ENCODE measurements around the gene ARID1B.
A peak's percentile ranks its signal among the peaks of the same experiment; 100 is the strongest.

Gene ARID1B

DNA sequence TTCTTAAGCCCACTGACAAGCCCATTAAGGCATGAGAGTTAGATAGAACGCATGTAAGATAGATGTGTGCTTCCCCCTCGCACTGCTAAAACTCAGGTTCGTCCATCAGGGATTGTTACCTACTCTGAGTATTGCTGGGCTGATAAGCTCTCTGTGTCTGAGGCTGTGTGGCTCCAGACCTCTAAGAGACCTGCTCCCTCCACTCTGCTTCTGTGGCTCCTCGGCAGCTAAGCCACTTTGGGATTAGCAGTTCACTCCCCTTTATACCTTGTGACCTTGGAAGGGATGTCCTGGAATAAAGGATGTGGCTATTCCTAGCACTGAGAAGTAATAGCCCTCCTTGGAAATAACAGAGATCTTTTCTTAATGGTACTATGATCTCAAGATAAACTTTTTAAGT lies 381.3 kb downstream of the ARID1B start (continued):
- no peak for TF ChIP-seq ZNF571 (tag by site-specific recombination; IDR thresholded peaks at IDR 0.05)
- TF ChIP-seq ZNF670 (tag by site-specific recombination; IDR thresholded peaks at IDR 0.05; ENCODE audit: low read depth), result no peak
- no peak for TF ChIP-seq KLF9 (tag by site-specific recombination; IDR thresholded peaks at IDR 0.05; ENCODE audit: low read depth)

DNA sequence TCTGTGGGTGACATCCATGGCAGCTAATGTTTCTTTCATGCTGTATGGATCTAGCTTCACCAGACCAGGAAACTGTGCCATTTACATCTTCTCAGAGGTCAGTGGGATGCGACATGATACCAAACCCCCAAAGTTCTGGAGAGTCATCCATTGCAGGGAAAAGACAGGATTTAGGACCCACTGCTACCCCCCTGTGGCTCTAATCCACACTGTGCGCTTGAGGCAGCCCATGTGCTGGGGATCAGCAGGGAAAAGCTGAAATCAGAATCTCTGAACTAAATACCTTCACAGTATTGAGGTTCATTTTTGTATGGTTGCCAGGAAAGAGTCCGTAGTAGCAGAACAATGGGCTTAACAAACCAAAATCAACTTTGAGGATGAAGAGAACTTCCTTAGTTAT lies 381.7 kb downstream of the ARID1B start:
- no peaks in the 10 kb centered on the region for H3K4me1 ChIP-seq (ENCODE audit: control insufficient read depth, insufficient read depth, low read length)
- no peaks in the 10 kb centered on the region for H3K9me3 ChIP-seq (ENCODE audit: control insufficient read depth, insufficient read depth, low read depth, low read length)
- POLR2A ChIA-PET, result no interaction called here
- no peak overlapping the region for H3K27ac ChIP-seq (ENCODE audit: extremely low read depth, low read depth, low read length)
- peaks cover 0 to 12% of the 10 kb centered on the region in 2 experiments; a peak in 1 of 3 replicates for H3K36me3 ChIP-seq (ENCODE audit: control insufficient read depth in 2 of 2, insufficient read depth in 1 of 2, low read length in 2 of 2)
- H3K4me3 ChIP-seq (ENCODE audit: low read depth, low read length), result no peak overlapping the region
- no peak for TF ChIP-seq ZBTB1 (tag by site-specific recombination; IDR thresholded peaks at IDR 0.05)
- 0 out of 2 replicates have a peak, but pooled peaks have one; percentile 8 for TF ChIP-seq ZNF654 (tag by site-specific recombination; IDR thresholded peaks at IDR 0.05; ENCODE audit: low read depth)
- CTCF ChIA-PET, result interaction anchor here (0.7 to 2.4 kb wide), 9 partner anchors 13 to 358 kb away, joined by 3 to 8 read pairs (median 3); no protein-coding TSS in a partner anchor

DNA sequence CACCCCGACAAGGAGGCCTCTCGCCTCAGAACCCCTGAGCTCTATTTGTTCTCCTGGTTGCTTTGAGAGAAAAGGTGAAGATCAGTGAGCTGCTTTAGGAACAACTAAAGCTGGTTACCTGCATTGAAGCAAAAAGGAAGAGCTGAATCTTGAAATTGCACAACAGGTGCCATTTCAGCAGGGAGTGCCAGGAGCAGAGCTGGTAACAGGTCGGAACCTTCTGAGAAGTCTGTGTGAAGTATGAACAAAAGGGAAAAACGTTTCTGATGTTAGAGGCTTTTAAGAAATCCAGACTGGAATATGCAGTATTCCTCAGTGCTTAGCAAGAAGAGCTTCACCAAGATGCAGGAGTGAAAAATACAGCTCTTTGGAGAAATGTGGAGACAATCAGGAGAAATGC lies 382.2 kb downstream of the ARID1B start:
- ChIA-PET POLR2A (no interaction called here), CTCF (interaction anchor here (0.7 to 2.4 kb wide), 10 partner anchors 9 to 358 kb away, joined by 3 to 8 read pairs (median 3); no protein-coding TSS in a partner anchor)
- H3K36me3 ChIP-seq (ENCODE audit: control insufficient read depth in 2 of 2, insufficient read depth in 1 of 2, low read length in 2 of 2), result peaks cover 0 to 10% of the 10 kb centered on the region in 2 experiments; a peak in 1 of 3 replicates
- no peak for TF ChIP-seq SP7 (tag by site-specific recombination; IDR thresholded peaks at IDR 0.05)
- peak; percentile 59 for TF ChIP-seq SCRT2 (tag by site-specific recombination; IDR thresholded peaks at IDR 0.05)
- no peaks in the 10 kb centered on the region for H3K9me3 ChIP-seq (ENCODE audit: control insufficient read depth, insufficient read depth, low read depth, low read length)
- no peaks in the 10 kb centered on the region for H3K4me1 ChIP-seq (ENCODE audit: control insufficient read depth, insufficient read depth, low read length)
- no peak overlapping the region for H3K27ac ChIP-seq (ENCODE audit: extremely low read depth, low read depth, low read length)
- no peak overlapping the region for H3K4me3 ChIP-seq (ENCODE audit: low read depth, low read length)

DNA sequence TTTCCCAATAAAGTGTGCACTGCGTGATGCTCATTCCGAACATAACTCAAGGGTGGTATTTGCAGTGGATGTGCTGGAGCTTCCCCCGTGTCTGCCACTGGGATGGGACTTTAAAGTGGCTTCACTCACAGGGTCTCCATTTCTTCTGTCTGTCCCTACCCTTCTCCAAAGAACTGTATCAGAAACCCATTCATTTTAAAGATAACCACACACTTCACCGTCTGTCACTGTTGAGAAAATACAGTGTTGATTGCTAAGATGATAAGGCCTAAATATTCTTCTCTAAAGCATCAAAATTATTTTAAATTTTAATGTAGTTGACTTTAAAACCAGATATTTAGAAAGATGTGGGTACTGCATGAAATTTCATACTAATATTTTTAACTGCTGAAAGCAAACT lies 384.7 kb downstream of the ARID1B start:
- no peak for TF ChIP-seq ZNF121 (tag by site-specific recombination; IDR thresholded peaks at IDR 0.05)
- TF ChIP-seq ZBTB21 (tag by site-specific recombination; IDR thresholded peaks at IDR 0.05), result no peak
- TF ChIP-seq ZNF24 (tag by site-specific recombination; IDR thresholded peaks at IDR 0.05), result no peak
- TF ChIP-seq KLF16 (tag by site-specific recombination; IDR thresholded peaks at IDR 0.05), result no peak
- TF ChIP-seq, protein P1, sequence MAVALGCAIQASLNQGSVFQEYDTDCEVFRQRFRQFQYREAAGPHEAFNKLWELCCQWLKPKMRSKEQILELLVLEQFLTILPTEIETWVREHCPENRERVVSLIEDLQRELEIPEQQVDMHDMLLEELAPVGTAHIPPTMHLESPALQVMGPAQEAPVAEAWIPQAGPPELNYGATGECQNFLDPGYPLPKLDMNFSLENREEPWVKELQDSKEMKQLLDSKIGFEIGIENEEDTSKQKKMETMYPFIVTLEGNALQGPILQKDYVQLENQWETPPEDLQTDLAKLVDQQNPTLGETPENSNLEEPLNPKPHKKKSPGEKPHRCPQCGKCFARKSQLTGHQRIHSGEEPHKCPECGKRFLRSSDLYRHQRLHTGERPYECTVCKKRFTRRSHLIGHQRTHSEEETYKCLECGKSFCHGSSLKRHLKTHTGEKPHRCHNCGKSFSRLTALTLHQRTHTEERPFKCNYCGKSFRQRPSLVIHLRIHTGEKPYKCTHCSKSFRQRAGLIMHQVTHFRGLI (tag by site-specific recombination; IDR thresholded peaks at IDR 0.05), result no peak
- no peak for TF ChIP-seq FEZF1 (tag by site-specific recombination; IDR thresholded peaks at IDR 0.05)
- TF ChIP-seq ZNF785 (tag by site-specific recombination; IDR thresholded peaks at IDR 0.05), result no peak
- TF ChIP-seq, protein P2, sequence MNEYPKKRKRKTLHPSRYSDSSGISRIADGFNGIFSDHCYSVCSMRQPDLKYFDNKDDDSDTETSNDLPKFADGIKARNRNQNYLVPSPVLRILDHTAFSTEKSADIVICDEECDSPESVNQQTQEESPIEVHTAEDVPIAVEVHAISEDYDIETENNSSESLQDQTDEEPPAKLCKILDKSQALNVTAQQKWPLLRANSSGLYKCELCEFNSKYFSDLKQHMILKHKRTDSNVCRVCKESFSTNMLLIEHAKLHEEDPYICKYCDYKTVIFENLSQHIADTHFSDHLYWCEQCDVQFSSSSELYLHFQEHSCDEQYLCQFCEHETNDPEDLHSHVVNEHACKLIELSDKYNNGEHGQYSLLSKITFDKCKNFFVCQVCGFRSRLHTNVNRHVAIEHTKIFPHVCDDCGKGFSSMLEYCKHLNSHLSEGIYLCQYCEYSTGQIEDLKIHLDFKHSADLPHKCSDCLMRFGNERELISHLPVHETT (tag by site-specific recombination; IDR thresholded peaks at IDR 0.05), result no peak
- TF ChIP-seq, protein P3, sequence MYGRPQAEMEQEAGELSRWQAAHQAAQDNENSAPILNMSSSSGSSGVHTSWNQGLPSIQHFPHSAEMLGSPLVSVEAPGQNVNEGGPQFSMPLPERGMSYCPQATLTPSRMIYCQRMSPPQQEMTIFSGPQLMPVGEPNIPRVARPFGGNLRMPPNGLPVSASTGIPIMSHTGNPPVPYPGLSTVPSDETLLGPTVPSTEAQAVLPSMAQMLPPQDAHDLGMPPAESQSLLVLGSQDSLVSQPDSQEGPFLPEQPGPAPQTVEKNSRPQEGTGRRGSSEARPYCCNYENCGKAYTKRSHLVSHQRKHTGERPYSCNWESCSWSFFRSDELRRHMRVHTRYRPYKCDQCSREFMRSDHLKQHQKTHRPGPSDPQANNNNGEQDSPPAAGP (tag by site-specific recombination; IDR thresholded peaks at IDR 0.05), result no peak
- no peak for TF ChIP-seq RBAK (tag by site-specific recombination; IDR thresholded peaks at IDR 0.05)
- no peak for TF ChIP-seq ZNF777 (tag by site-specific recombination; IDR thresholded peaks at IDR 0.05; ENCODE audit: borderline replicate concordance)
- no peak for TF ChIP-seq ZNF658 (tag by site-specific recombination; IDR thresholded peaks at IDR 0.05)
- H3K4me3 ChIP-seq (ENCODE audit: low read depth, low read length), result no peak overlapping the region
- no peaks in the 10 kb centered on the region for H3K4me1 ChIP-seq (ENCODE audit: control insufficient read depth, insufficient read depth, low read length)
- no peak overlapping the region for H3K27ac ChIP-seq (ENCODE audit: extremely low read depth, low read depth, low read length)
- H3K9me3 ChIP-seq (ENCODE audit: control insufficient read depth, insufficient read depth, low read depth, low read length), result no peaks in the 10 kb centered on the region
- CTCF ChIA-PET, result no interaction called here
- POLR2A ChIA-PET, result no interaction called here
- peaks cover 0 to 8% of the 10 kb centered on the region in 2 experiments; a peak in 1 of 3 replicates for H3K36me3 ChIP-seq (ENCODE audit: control insufficient read depth in 2 of 2, insufficient read depth in 1 of 2, low read length in 2 of 2)

All from HEK293 (cell line).